UCSD-AML1 (cell line): Measurements from ENCODE around the gene DHPS.
A peak's percentile ranks its signal among the peaks of the same experiment; 100 is the strongest.
"Not testable (repeated sequence)": the region's sequence is repeated elsewhere in the genome, so short reads cannot be mapped to it uniquely, and the experiment has no call there.

Experiments used
- DNase-seq: peaks from one replicate; lab custom pipeline; 2025; ENCODE audit not compliant: unreplicated experiment; lab: John Stamatoyannopoulos, UW

The DHPS gene

GRCh38 chr19:12681074-12681987 lies at the start of gene DHPS:
Gene DHPS (minus strand): TSS chr19:12681880. CDS start chr19:12681766, 114 bp downstream.
- DNase-seq = peak; percentile 87

- no peak for DNase-seq
Measured at GRCh38 chr19:12731337-12731736, 49.7 kb upstream of the DHPS start.

- no peak for DNase-seq
Measured at GRCh38 chr19:12730064-12730463, 48.4 kb upstream of the DHPS start.

GRCh38 chr19:12727745-12728433 lies 46.2 kb upstream of the DHPS start:
- DNase-seq = no peak

GRCh38 chr19:12726988-12727316 lies 45.3 kb upstream of the DHPS start:
- no peak for DNase-seq

GRCh38 chr19:12725612-12726011 lies 43.9 kb upstream of the DHPS start:
- DNase-seq = not testable (repeated sequence)

GRCh38 chr19:12723641-12724426 lies 42.2 kb upstream of the DHPS start, which contains the start of gene TNPO2:
Gene TNPO2 (minus strand): TSS chr19:12723932. CDS start chr19:12720977, 2,955 bp downstream.
- peak; percentile 68 for DNase-seq

- no peak for DNase-seq
Measured at GRCh38 chr19:12723381-12723640, 41.6 kb upstream of the DHPS start.

GRCh38 chr19:12722566-12723380 lies 41.1 kb upstream of the DHPS start:
- DNase-seq = peak; percentile 92

GRCh38 chr19:12721656-12722565 lies 40.2 kb upstream of the DHPS start:
- peak; percentile 54 for DNase-seq

- DNase-seq = no peak
Measured at GRCh38 chr19:12720851-12721655, 39.4 kb upstream of the DHPS start.

- no peak for DNase-seq
Measured at GRCh38 chr19:12720296-12720695, 38.6 kb upstream of the DHPS start.

- DNase-seq = no peak
Measured at GRCh38 chr19:12715929-12716328, 34.2 kb upstream of the DHPS start.

GRCh38 chr19:12715102-12715501 lies 33.4 kb upstream of the DHPS start:
- DNase-seq = no peak

GRCh38 chr19:12713304-12713703 lies 31.6 kb upstream of the DHPS start:
- DNase-seq = not testable (repeated sequence)

GRCh38 chr19:12712077-12712476 lies 30.4 kb upstream of the DHPS start:
- not testable (repeated sequence) for DNase-seq

- no peak for DNase-seq
Measured at GRCh38 chr19:12711187-12711586, 29.5 kb upstream of the DHPS start.

GRCh38 chr19:12708641-12709040 lies 27.0 kb upstream of the DHPS start:
- no peak for DNase-seq

GRCh38 chr19:12706332-12706718 lies 24.6 kb upstream of the DHPS start:
- DNase-seq = no peak
